ENCODE data around the gene IL36B. TPM values are rescaled to one million over a fixed set of nuclear protein-coding genes. Genes with fewer than 3 reads are reported as not detected.

The IL36B gene
- total RNA-seq, 4 donors from 2014 or later = not detected

DNA sequence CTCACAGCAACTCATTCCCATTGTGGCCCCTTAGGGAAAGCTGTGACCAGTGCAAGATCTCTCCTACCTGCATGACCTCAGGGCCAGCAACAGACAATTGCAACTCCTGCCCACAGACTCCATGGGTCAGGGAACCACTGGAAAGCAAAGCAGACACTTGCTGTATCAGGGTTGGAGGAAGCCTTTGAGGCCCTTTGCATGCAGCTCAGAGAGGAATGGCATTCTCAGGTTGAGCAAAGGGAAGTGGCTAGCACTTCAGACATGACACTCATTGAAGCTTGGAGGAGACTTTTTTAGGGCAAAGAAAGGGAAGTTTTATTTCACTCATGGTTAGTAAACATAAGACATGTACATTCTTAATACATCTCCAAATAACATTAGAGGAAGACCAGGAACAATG is 37.2 kb upstream of the IL36B start:
- TF ChIP-seq, protein P1, sequence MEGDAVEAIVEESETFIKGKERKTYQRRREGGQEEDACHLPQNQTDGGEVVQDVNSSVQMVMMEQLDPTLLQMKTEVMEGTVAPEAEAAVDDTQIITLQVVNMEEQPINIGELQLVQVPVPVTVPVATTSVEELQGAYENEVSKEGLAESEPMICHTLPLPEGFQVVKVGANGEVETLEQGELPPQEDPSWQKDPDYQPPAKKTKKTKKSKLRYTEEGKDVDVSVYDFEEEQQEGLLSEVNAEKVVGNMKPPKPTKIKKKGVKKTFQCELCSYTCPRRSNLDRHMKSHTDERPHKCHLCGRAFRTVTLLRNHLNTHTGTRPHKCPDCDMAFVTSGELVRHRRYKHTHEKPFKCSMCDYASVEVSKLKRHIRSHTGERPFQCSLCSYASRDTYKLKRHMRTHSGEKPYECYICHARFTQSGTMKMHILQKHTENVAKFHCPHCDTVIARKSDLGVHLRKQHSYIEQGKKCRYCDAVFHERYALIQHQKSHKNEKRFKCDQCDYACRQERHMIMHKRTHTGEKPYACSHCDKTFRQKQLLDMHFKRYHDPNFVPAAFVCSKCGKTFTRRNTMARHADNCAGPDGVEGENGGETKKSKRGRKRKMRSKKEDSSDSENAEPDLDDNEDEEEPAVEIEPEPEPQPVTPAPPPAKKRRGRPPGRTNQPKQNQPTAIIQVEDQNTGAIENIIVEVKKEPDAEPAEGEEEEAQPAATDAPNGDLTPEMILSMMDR (IDR thresholded peaks at IDR 0.05; ENCODE audit: low read depth) = no peak

DNA sequence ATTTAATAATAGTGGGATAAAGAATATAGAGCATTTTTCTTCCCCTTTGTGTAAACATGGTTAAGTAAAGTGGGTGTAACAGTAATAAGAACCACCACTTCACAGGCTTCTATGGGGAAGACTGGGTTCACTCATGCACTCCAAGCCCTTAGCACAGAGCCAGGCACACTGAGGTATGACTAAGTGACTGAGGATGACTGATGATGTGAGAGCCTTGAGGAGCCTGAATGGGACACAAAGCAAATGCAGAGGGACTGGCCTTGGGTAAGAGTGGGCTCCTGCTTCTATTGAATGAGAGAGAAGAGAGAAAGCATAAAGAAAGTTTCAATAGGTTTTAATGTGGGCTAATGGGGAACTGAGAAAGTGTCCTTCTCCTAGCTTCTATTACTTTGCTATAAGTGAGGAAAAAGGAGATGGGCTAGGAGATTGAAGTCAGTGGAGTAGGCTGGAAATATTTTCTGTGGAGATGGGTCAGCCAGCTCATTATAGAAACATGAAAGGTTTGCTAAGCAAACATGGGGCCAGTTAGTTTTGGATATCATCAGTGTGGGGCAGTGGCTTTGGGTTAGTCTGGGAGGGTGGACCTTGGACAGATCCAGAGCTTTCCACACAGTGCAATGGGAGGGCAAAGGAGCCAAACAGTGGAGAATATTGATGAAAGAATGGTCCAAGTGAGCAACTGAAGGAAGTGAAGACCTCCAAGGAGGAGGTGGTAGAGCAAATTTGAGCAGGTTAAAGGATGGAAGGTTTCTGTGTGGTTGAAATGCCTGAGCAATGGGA is 35.7 kb upstream of the IL36B start:
- TF ChIP-seq, protein P1 (IDR thresholded peaks at IDR 0.05; ENCODE audit: low read depth) = no peak

DNA sequence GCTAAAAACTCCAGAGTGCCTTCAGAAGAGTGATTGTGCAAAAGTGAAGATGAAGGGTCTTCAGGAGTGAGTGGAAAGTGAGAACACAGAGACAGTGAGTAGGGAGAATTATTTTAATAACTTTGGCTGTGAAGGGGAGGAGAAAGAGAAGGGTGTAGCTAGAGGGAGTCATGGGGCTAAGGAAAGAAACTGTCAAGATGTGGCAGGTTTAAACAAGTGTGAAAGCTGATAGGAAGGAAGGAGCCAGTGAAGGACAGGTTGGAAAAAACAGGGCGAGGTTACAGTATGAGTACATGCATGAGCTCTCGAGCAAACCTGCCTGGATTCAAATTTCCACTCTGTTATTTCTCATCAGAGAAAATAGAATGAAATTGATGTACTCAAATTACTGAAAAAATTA is 32.9 kb upstream of the IL36B start:
- TF ChIP-seq, protein P1 (IDR thresholded peaks at IDR 0.05; ENCODE audit: low read depth) = no peak

DNA sequence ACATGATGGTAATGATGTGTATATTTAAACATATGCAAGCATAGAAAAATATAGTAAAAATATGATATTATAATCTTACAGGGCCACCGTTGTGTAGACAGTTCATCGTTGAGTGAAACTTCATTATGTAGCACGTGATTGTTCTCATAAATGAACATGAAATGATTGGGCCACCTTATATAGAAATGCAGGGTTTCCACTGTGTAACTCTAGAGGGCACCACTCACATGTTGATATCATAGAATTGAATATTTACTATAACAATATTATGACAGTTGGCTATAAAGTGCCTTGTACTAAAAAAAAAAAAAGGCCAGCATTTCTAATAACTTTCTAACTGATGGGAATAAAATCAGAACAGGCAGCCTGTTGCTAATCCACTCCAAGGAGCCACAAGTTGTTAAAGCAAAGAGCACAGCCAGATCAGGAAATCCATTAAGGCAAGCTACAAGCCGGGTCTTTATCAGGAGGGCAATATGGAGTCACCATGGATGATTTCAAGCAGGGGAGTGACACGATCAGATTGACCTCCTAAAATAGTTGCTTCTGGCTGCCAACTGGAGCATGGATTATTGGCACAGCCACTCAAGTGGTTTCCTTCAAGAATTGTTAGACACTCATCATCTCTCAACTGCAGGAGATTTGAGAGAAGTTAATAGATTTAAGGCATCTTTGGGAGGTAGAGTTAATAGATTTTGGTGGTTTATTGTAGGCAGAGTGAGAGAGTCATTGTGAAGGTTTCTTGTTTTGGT is 31.8 kb upstream of the IL36B start:
- TF ChIP-seq, protein P1 (IDR thresholded peaks at IDR 0.05; ENCODE audit: low read depth) = no peak

DNA sequence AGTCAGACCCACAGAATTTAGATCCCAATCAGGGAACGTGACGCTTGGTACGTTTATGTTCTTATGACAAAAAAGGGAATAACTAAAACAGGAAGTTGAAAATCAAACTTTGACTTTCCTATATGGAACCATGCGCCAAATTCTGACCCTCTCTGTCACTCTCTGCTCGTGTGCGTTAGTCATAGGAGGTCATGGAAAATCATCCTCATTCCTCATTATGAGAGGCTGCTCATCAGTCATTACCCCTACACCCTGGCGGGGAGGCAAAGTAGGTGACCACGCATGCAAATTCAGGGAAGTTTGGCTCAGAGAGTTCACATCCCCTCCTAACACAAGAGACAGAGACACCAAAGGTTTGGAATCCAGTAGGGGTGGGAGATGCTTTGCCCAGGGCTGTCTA is 30.6 kb upstream of the IL36B start:
- TF ChIP-seq, protein P1 (IDR thresholded peaks at IDR 0.05; ENCODE audit: low read depth) = no peak

DNA sequence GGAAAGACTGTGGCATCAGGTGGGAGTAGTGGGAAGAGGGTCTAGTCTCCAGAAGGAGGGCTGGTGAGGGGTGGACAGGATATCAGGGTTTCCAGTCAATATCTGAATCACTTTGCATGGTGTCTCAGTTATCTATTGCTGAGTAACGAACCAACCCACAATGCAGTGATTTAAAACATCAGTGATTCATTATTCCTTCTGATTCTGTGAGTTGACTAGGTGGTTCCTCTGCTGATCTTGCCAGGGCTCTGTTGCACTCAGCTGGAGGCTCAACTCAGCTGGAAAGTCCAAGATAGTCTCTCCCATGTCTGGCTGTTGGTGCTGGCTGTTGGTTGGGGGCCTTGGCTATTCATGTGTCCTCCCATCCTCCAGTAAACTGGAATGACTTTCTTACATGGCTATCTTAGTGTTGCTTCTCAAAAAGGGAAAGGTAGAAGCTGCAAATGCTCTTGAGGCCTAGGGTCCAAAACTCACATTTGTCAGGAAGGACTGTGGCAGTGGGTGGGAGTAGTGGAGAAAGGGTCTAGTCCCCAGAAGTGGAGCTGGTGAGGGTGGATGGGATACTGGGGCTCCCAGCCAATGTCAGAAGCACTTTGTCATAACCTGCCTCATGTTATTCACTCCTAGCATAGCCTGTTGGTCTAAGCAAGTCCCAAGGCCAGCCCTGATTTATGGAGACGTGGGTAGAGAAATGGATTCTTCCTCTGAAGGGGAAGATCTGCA is 29.0 kb upstream of the IL36B start:
- TF ChIP-seq, protein P1 (IDR thresholded peaks at IDR 0.05; ENCODE audit: low read depth) = no peak

DNA sequence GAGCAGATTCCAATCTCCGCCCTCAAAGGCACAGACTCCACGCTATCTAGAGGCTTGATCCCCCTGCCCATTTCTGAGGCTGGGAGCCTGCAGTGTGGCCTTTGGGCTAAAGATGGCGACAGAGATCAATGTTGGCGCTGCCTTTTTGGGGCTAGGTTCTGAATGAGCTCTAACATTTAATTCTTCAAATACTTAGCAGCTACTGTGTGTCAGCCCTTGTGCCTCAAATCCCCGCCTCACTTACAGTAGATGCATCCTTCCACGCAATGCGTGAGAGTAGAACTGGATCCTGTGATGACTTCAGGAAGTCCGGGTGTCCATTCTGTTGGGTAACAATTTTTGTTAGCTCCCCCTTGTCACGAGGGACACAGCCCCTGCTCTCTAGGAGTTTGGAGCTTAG is 27.5 kb upstream of the IL36B start:
- TF ChIP-seq, protein P1 (IDR thresholded peaks at IDR 0.05; ENCODE audit: low read depth) = no peak

Measured in subcutaneous adipose tissue (tissue), 4 donors.